Skeletal muscle cell (primary cell): ENCODE measurements around the gene ASPDH.
A peak's percentile ranks its signal among the peaks of the same experiment; 100 is the strongest.
"Not testable (repeated sequence)": the region's sequence is repeated elsewhere in the genome, so short reads cannot be mapped to it uniquely, and the experiment has no call there.

Experiments
- DNase-seq: peaks from one replicate; pipeline ENCODE4 v3.0.0-alpha.2; 2010; ENCODE audit warnings: low read depth
- H3K4me3 ChIP-seq: 2 replicates; pipeline ENCODE4 v1.5.1; 2011; ENCODE audit warnings: low read depth, mild to moderate bottlenecking, control low read depth, low read length, moderate library complexity

ASPDH gene

GRCh38 chr19:50482271-50482855, 31.4 kb downstream of the ASPDH start:
- DNase-seq = no peak
- no peak overlapping the region for H3K4me3 ChIP-seq

- no peak for DNase-seq
- H3K4me3 ChIP-seq = no peak overlapping the region
Measured at GRCh38 chr19:50481351-50482149, 32.2 kb downstream of the ASPDH start.

GRCh38 chr19:50480281-50481111, 33.2 kb downstream of the ASPDH start:
- no peak for DNase-seq
- H3K4me3 ChIP-seq = no peak overlapping the region

DNA sequence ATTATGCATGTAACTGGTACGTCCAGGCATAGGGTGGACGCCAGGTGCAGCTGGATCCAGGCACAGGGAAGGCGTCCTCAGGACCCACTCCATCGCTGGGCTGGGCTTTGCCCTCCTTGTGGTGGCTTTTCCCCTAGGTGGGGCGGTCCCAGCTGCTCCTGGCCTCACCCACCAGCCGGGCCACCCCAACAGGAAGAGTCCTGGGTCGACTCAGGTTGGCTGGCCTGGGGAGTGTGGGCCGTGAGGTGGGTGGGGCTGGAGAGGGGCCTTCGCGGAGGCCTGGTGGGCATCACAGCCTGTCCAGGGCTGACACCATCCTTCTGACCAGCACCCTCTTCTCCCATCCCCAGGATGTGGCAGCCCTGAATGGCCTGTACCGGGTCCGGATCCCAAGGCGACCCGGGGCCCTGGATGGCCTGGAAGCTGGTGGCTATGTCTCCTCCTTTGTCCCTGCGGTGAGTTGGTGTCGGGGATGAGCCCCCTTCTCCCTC, 33.9 kb downstream of the ASPDH start:
- DNase-seq = no peak
- H3K4me3 ChIP-seq = no peak overlapping the region

GRCh38 chr19:50478901-50479715, 34.6 kb downstream of the ASPDH start:
- H3K4me3 ChIP-seq = no peak overlapping the region
- DNase-seq = no peak

DNA sequence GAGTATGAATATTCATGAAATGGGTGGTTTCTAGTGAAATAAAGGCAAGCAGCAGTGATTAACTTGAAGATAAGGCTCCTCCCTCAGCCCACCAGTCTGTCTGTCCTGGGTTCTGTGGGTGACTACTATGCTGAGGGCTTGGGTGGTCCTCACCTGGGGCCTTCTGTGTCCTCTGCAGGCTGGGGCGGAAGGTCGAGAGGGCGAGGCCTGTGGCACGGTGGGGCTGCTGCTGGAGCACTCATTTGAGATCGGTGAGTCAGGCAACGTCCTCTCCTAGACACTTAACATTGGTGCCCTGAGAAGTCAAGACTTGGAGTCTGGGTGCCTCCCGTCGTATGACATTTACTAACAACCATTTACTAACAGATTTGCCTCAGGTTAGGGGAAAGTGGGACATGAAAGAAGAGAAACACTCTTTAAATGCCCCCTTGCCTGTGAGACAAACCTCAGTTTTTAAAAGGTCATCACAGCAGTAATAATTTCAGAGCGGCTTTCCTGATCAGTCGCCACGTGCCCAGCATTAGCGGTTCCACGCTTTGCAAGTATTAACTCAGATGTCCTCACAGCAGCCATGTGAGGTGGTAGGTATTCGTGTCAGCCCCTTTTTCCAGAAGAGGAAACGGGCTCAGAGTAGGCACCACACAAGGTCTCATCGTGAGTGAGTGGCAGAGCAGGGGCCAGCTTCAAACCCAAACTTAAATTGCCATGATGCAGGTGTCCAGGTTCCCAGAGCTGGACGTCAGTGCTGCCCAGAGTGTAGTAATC, 35.8 kb downstream of the ASPDH start:
- H3K4me3 ChIP-seq = no peak overlapping the region

GRCh38 chr19:50476907-50477238, 36.8 kb downstream of the ASPDH start:
- peak overlapping the region; percentile 93 for H3K4me3 ChIP-seq
- DNase-seq = no peak

More for the DNA sequence above, 35.8 kb downstream of the ASPDH start:
- DNase-seq = no peak

DNA sequence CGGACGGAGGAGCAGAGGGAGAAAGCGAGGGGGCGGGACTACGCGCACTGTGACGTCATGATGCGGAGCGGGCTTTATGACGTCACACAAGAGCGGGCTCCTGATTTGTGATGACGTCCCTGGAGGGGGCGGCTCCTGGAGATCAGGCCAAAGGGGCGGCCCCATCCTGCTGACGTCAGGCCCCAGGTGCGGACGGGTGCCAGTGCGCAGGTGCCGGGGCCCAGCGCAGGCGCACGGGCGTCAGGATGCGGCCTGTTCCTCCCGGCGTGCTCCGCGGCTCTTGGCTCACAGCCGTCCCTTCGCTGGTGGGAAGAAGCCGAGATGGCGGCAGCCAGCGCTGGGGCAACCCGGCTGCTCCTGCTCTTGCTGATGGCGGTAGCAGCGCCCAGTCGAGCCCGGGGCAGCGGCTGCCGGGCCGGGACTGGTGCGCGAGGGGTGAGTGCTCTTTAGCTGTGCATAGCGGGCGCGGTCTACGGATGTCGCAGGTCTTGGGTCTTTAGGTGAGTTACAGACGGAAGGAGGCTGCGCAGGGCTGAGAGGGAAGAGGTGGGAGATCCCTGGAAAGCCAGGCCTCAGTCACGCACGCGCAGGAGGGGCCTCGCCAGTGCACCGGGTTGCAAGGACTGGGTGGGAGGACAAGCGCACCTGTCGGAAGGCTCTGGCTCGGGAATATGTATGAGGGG, 37.3 kb downstream of the ASPDH start, which contains the start of the genes EMC10 and GARIN5A:
TSS of gene EMC10 (plus strand) at position 284 of the 683 bp plus-strand sequence. CDS start at position 322, 38 bp downstream.
TSS of gene GARIN5A (minus strand) at position 625 of the 683 bp plus-strand sequence. CDS start at position 165, 460 bp downstream.
- H3K4me3 ChIP-seq = peak within 1 kb of the TSS; percentile 93
- peak; percentile 83 for DNase-seq

GRCh38 chr19:50475736-50476223, 37.9 kb downstream of the ASPDH start:
- DNase-seq = no peak
- H3K4me3 ChIP-seq = peak overlapping the region; percentile 93

DNA sequence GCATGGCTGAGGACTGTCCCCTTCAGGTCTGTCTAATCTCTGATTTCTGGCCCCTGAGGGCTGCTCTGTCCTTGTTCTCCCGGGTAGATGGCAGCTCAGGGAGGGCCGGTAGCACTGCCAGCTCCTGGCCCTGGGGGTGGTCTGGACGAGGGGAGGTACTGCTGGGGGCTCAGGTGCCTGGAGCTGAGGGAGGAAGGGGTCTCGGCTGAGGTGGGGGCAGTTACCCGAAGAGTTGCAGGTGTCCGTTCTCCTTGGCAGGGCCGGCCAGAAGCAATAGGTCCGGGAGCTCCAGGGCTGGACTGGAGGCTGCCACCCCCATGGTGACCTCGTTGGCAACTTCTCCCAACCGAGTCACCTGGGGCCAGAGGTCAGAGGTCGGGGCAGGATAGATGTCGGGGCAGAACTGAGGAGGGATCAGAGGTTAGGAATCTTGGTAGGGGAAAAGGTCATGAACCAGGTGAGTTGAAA, 38.6 kb downstream of the ASPDH start:
- H3K4me3 ChIP-seq = no peak overlapping the region
- no peak for DNase-seq

GRCh38 chr19:50473336-50473735, 40.4 kb downstream of the ASPDH start:
- DNase-seq, H3K4me3 ChIP-seq: not testable (repeated sequence)

- H3K4me3 ChIP-seq = no peak overlapping the region
- DNase-seq = no peak
Measured at GRCh38 chr19:50468818-50469217, 44.9 kb downstream of the ASPDH start.

- no peak for DNase-seq
- H3K4me3 ChIP-seq = no peak overlapping the region
Measured at GRCh38 chr19:50467566-50467965, 46.1 kb downstream of the ASPDH start.

GRCh38 chr19:50466706-50467039, 47.0 kb downstream of the ASPDH start:
- H3K4me3 ChIP-seq = no peak overlapping the region
- DNase-seq = no peak

- no peak for DNase-seq
Measured at GRCh38 chr19:50465986-50466705, 47.6 kb downstream of the ASPDH start.

DNA sequence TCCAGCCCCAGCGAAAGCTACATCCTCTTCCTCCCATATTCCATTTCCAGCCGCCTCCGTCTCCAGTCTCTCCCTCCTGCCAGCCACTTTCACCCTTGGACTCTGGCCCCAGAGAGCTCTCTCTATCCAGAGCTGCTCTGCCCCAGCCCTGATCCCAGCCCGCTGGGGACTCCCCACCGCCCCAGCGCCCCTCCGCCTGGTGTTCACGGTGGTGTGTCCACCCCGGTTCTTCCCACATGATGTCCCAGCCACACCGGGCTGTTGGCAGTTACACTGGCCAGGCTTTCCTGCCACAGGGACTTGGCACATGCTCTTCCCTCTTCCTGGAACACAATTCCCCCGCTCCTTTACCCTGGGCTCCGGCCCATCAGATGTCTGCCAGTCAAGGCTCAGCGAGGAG, 48.7 kb downstream of the ASPDH start:
- no peak for DNase-seq
- no peak overlapping the region for H3K4me3 ChIP-seq

More at GRCh38 chr19:50465986-50466705, 47.6 kb downstream of the ASPDH start:
- no peak overlapping the region for H3K4me3 ChIP-seq

GRCh38 chr19:50464348-50464747, 49.4 kb downstream of the ASPDH start:
- H3K4me3 ChIP-seq = no peak overlapping the region
- no peak for DNase-seq
